Activated CD4-positive, alpha-beta T cell treated with anti-CD3 and anti-CD28 coated beads, Interleukin-10, Interleukin-2, amounts not matched to agents 100 ng/mL and 50 ng/mL, durations not matched to agents 16 hours and 8 hours (primary cell): ENCODE measurements around the gene SORL1.

Source experiments
- DNase-seq: peaks from one replicate; pipeline ENCODE4 v3.0.0-alpha.2; 2020

The SORL1 gene

GRCh38 chr11:121670805-121671282 lies 218.7 kb downstream of the SORL1 start:
- no peak for DNase-seq

DNA sequence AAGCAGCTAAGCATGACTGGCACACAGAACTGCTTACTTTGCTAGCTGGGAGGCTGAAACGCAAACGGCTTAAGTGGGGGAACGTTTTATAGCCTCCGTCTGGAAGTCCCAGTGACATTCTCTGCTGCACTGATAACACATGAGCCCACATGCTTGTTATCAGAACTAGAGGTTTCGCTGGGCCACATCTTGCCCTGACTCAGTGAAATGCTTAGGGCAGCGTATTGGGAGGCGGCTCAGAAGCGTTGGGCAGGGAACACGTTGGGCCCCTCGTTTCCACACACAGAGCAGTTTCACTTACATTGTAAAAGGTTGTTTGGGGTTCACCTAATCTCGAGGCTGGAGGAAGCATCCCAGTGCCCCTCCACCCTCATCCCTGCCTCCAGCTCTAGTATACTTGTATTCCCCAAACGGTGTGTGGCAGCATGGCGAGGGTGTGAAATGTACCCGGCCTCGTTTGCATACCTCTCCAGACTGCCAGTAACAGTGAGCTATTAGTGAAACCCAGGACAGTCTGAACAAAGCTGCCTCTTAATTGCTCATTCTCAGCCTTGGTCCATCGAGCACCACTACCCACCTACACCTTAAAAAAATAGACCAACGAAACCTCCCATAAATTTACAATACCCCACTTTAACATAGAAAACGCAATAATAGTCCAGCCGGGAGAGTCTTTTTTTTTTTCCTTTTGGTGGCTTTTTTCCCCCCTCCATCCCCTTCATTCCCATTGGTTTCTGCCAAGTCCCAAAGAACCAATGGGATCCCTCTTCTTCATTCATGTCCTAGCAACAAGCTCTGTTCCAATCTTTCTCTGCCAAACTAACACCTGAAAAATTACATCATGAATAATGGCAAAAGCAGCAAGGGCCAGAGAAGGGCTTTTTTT lies 219.4 kb downstream of the SORL1 start:
- no peak for DNase-seq

- DNase-seq: no peak
Observed at GRCh38 chr11:121672630-121673487, 220.7 kb downstream of the SORL1 start.

DNA sequence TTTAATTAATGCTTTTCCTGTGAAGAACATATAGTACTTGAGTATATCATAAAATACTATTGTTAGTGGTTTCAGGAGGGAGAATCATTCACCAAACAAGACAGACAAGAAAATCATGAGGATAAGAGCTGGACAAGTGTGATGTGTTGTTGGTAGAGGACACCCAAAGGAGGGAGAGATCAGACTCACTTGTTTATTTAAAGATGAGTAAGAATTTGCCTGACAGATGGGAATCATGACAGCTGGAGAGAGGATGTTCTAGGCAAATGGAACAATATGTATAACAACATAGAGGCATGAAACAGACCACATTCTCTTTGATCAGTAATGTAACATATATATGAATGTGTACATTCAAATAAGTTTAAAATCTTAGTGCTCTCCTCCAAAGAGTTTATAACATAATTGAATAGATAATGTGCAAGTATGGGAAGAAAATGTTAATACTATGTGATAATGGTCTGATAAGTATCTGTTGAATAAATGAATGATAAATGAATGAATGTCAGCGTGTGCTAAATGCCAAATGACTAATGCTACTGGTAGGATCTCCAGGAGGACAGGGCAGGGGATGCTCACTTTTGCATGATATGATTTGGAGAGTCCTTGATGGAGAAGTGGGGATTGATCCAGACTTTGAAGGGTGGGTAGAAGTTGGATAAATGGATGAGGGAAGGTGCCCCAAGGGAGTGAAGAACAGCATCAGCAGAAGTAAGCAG lies 229.6 kb downstream of the SORL1 start:
- no peak for DNase-seq
